HCT116 (cell line): ENCODE measurements around the gene CLPX. TPM values are rescaled to one million over a fixed set of nuclear protein-coding genes. Genes with fewer than 3 reads are reported as not detected.
"Not testable (repeated sequence)": the region's sequence is repeated elsewhere in the genome, so short reads cannot be mapped to it uniquely, and the experiment has no call there.

Source experiments
- ATAC-seq: fragments of 200-7000 bp; cut with Tn5 transposase; 2 replicates; pipeline ENCODE4 v1.9.1; 2020; ENCODE audit warnings: mild to moderate bottlenecking, moderate library complexity
- BruUV-seq: library from RNA; stranded (reverse); fragments of 400-500 nt; replicated peaks from 2 replicates; lab custom pipeline; 2021; lab: Mats Ljungman, UMichigan
- CTCF ChIA-PET: fragments of 300-600 bp; sonication (Branson Sonifier 250); formaldehyde crosslinking; loops from one replicate; lab custom pipeline; 2021; ENCODE audit warnings: antibody characterized with exemption; lab: Charles Lee
- POLR2A ChIA-PET: fragments of 300-600, 350-600 bp; sonication (Branson Sonifier 250); formaldehyde crosslinking; loops from one replicate; lab custom pipeline; 2021; ENCODE audit warnings: antibody characterized with exemption; lab: Charles Lee
- RAD21 ChIA-PET, 2 experiments: fragments of 300-600 bp; sonication (Branson Sonifier 250); formaldehyde crosslinking; loops; one replicate each; lab custom pipeline; 2023; ENCODE audit warnings: low total read pairs in 2 of 2; ENCODE audit not compliant: uncharacterized antibody in 2 of 2, unreplicated experiment in 2 of 2, low non-redundant PET in 1 of 2; lab: Charles Lee
- DNase-seq: peaks from one replicate; pipeline ENCODE4 v3.0.0-alpha.2; 2010; ENCODE audit warnings: low read depth, low spot score
- H2AFZ ChIP-seq: fragments of 200-600 bp; shearing (Covaris generic), sonication (generic); 2 replicates; pipeline ENCODE4 v1.6.1; 2017; ENCODE audit warnings: low read depth, mixed run types, mixed read lengths, antibody characterized with exemption, low read length; ENCODE audit not compliant: poor library complexity, severe bottlenecking
- H3K27ac ChIP-seq: 2 replicates; pipeline ENCODE4 v1.5.1; 2012; ENCODE audit warnings: low read depth, low read length
- H3K27me3 ChIP-seq: fragments of 200-600 bp; sonication (generic); 2 replicates; pipeline ENCODE4 v1.6.1; 2016; ENCODE audit warnings: mixed run types, low read length, mixed read lengths; ENCODE audit not compliant: insufficient read depth
- H3K36me3 ChIP-seq, 2 experiments: fragments of 200-500 bp in 1 of 2; fragments of 200-600 bp in 1 of 2; sonication (Bioruptor generic) in 1 of 2; sonication (generic) in 1 of 2; 2 replicates each; pipeline versions ENCODE4 v1.5.1 to v1.6.1; 2014 to 2016; ENCODE audit warnings: low read length in 2 of 2, inconsistent platforms in 1 of 2, mixed read lengths in 1 of 2, mixed run types in 1 of 2; ENCODE audit not compliant: insufficient read depth in 2 of 2, control insufficient read depth in 1 of 2
- H3K4me1 ChIP-seq, 2 experiments: fragments of 200-600 bp in 1 of 2; sonication (generic) in 1 of 2; 2 replicates each; pipeline versions ENCODE4 v1.5.1 to v1.6.1; 2012 to 2017; ENCODE audit warnings: low read length in 2 of 2, inconsistent platforms in 1 of 2, mild to moderate bottlenecking in 1 of 2, mixed read lengths in 1 of 2, mixed run types in 1 of 2, moderate library complexity in 1 of 2; ENCODE audit not compliant: insufficient read depth in 2 of 2, control insufficient read depth in 1 of 2
- H3K4me2 ChIP-seq: fragments of 200-600 bp; sonication (generic); 2 replicates; pipeline ENCODE4 v1.6.1; 2017; ENCODE audit warnings: mixed run types, low read length, mixed read lengths
- H3K4me3 ChIP-seq, 2 experiments: fragments of 200-600 bp in 1 of 2; sonication (generic) in 1 of 2; replicated peaks in 1 of 2; 2 replicates each; pipeline ENCODE4 v1.5.1; 2011 to 2016; ENCODE audit warnings: low read length in 2 of 2, control low read depth in 1 of 2, low read depth in 1 of 2, mild to moderate bottlenecking in 1 of 2, mixed read lengths in 1 of 2, mixed run types in 1 of 2
- H3K79me2 ChIP-seq: fragments of 200-600 bp; sonication (generic); 2 replicates; pipeline ENCODE4 v1.6.1; 2017; ENCODE audit warnings: mild to moderate bottlenecking, mixed run types, low read length, moderate library complexity, mixed read lengths; ENCODE audit not compliant: insufficient read depth
- H3K9ac ChIP-seq: fragments of 200-600 bp; sonication (generic); 2 replicates; pipeline ENCODE4 v1.6.1; 2016; ENCODE audit warnings: low read length, mixed read lengths
- H3K9me2 ChIP-seq: fragments of 200-600 bp; sonication (generic), shearing (Covaris generic); 2 replicates; pipeline ENCODE4 v1.6.1; 2017; ENCODE audit warnings: mixed run types, mild to moderate bottlenecking, moderate library complexity; ENCODE audit not compliant: insufficient read depth
- H3K9me3 ChIP-seq, 2 experiments: fragments of 200-500 bp in 1 of 2; fragments of 200-600 bp in 1 of 2; sonication (Bioruptor generic) in 1 of 2; sonication (generic) in 1 of 2; 2 replicates each; pipeline ENCODE4 v1.6.1; 2014 to 2017; ENCODE audit warnings: low read length in 2 of 2, mixed read lengths in 2 of 2, inconsistent platforms in 1 of 2, low read depth in 1 of 2, mild to moderate bottlenecking in 1 of 2, mixed run types in 1 of 2, moderate library complexity in 1 of 2; ENCODE audit not compliant: control insufficient read depth in 1 of 2, insufficient read depth in 1 of 2
- H4K20me1 ChIP-seq: fragments of 200-600 bp; sonication (generic), shearing (Covaris generic); 2 replicates; pipeline ENCODE4 v1.6.1; 2017; ENCODE audit warnings: mixed run types, mild to moderate bottlenecking, moderate library complexity; ENCODE audit not compliant: insufficient read depth
- EZH2phosphoT487 ChIP-seq: fragments of 200-600 bp; IDR thresholded peaks from 2 replicates; pipeline ENCODE4 v1.6.1; 2018; ENCODE audit warnings: antibody characterized with exemption, borderline replicate concordance
- JUND ChIP-seq: IDR thresholded peaks from 2 replicates; pipeline ENCODE4 v1.6.1; 2012
- POLR2A ChIP-seq: IDR thresholded peaks from 2 replicates; pipeline ENCODE4 v1.7.0; 2011; ENCODE audit warnings: borderline replicate concordance; ENCODE audit not compliant: insufficient read depth, insufficient read length; ENCODE audit errors: extremely low read depth
- TCF7L2 ChIP-seq: IDR thresholded peaks from 2 replicates; pipeline ENCODE4 v1.7.0; 2011; ENCODE audit warnings: borderline replicate concordance, inconsistent platforms; ENCODE audit not compliant: insufficient read depth, insufficient read length; ENCODE audit errors: extremely low read depth
- intact Hi-C: fragments of 100-400 bp; cut with micrococcal nuclease; formaldehyde crosslinking; loops from 2 replicates; pipeline ENCODE4 v1.10.0; 2022
- total RNA-seq: library from RNA; stranded (reverse); gene quantifications from one replicate; pipeline ENCODE4 v1.2.1, GENCODE V29; 2021; ENCODE audit not compliant: unreplicated experiment
- TF ChIP-seq, protein P1 (sequence below): IDR thresholded peaks from 2 replicates; pipeline ENCODE4 v1.6.1; 2012

CLPX gene
- total RNA-seq, 1 experiment from 2014 or later = 64.1 TPM

DNA sequence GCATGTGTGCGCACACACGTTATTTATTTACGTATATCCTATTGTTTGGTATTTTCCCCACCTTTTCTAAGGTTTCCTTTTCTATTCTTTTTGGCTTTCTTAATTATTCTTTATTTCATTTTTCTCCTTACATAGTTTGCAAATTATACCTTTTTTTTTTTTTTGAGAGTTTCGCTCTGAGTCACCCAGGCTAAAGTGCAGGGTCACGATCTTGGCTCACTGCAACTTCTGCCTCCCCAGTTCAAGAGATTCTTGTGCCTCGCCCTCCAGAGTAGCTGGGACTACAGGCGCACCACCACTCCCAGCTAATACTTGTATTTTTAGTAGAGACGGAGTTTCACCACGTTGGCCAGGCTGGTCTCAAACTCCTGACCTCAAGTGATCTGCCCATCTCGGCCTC, 46.2 kb upstream of the CLPX start:
- no peak for ATAC-seq
- TF ChIP-seq TCF7L2 (no peak), EZH2phosphoT487 (no peak), JUND (no peak), POLR2A (no peak)
- TF ChIP-seq, protein P1, sequence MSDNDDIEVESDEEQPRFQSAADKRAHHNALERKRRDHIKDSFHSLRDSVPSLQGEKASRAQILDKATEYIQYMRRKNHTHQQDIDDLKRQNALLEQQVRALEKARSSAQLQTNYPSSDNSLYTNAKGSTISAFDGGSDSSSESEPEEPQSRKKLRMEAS = no peak
- TF ChIP-seq, all 23 proteins: peak for 0
- no TSS peak for BruUV-seq
- Histone ChIP-seq H3K79me2 (no peaks in the 10 kb centered on the region), H3K4me1 (no peaks in the 10 kb centered on the region), H3K27me3 (no peaks in the 10 kb centered on the region), H3K4me3 (no peak overlapping the region), H3K4me2 (no peak overlapping the region), H3K27ac (no peak overlapping the region), H4K20me1 (no peaks in the 10 kb centered on the region), H3K36me3 (no peaks in the 10 kb centered on the region), H3K9me2 (no peaks in the 10 kb centered on the region), H2AFZ (no peak overlapping the region), H3K9me3 (no peaks in the 10 kb centered on the region), H3K9ac (no peak overlapping the region)
- ChIA-PET CTCF (no interaction called here), RAD21 (no interaction called here), POLR2A (no interaction called here)
- intact Hi-C loops = no loop called here
- no peak for DNase-seq

DNA sequence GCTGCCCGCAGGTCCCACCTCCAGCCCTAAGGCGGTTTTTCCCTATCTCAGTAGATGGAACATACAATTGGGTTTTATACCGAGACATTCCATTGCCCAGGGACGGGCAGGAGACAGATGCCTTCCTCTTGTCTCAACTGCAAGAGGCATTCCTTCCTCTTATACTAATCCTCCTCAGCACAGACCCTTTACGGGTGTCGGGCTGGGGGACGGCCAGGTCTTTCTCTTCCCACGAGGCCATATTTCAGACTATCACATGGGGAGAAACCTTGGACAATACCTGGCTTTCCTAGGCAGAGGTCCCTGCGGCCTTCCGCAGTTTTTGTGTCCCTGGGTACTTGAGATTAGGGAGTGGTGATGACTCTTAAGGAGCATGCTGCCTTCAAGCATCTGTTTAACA, 41.8 kb upstream of the CLPX start:
- CTCF ChIA-PET, intact Hi-C loops, H4K20me1 ChIP-seq, RAD21 ChIA-PET, H3K9me2 ChIP-seq, H3K36me3 ChIP-seq, BruUV-seq, H2AFZ ChIP-seq, H3K4me2 ChIP-seq, H3K79me2 ChIP-seq, H3K9me3 ChIP-seq, H3K9ac ChIP-seq, POLR2A ChIA-PET, H3K27me3 ChIP-seq, H3K4me3 ChIP-seq, H3K4me1 ChIP-seq, DNase-seq, H3K27ac ChIP-seq, ATAC-seq: not testable (repeated sequence)
